ENCODE measurements around the gene FGD6.
"Not testable (repeated sequence)": the region's sequence is repeated elsewhere in the genome, so short reads cannot be mapped to it uniquely, and the experiment has no call there.

FGD6 gene

DNA sequence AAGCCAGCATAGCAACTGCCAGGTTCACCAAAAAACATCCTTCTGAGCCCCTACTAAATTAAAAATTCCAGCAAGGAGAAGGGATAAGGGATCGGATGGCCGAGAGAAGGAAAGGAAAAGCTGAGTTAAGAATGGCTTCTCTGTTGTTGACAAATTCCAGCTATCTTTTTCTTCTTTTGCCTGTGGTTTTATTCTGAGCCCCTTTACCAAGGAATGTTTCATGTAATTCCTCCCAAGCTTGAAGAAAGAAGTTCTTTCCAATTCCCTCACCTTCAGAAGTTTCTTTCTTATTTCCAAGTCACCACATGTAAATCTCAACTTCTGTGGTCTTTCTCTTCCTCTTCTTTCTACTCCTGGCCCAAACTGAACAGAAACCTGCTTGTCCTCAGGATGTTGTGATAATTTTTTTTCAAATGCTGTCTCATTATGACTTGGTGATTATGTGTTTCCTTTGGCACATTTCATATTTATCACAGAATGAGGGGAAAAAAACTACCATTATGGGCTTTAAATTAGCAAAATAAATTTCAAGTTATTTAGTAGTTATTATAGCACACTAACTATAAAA, 40.0 kb downstream of the FGD6 start:
- no peak for DNase-seq

DNA sequence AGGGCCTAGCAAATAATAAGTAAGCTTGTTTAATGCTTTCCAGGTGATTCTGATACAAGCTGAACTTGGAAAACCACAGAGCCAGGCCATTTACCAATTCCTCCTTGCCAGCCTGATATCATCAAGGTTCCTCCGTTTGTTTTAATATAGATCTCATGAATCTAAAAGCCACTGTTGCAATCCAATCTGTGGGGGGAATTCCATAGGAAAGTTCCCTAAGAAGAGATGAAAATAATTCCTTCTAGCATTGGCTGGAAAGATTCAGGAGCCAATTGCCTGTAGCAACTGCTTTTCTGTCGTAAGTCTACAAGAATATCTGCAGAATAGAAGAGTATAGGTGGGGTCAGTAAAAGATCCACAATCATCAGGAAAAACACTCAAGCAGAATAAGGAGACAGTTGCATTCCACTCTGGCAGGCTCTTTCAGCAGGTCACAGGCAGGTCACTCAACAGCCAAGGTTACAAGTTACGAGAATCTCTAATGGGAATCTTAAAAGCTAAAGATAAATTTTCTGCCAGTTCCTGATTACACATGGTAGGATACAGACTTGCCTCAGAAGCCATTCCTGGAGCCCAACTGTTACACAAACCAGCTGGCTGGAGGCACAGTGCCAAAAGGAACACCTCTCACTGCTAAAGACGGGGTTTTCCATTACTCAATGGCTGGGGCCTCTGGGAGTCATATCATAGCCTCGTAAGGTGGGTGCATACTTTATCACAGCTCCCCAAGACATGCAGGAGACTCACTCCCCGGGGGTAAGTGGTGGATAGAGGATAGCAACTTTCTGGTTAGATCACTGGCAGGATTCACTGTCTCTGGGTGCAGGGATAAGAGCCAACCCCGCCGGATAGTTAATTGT, 43.6 kb downstream of the FGD6 start:
- DNase-seq: peak in 2 of 14 donors; percentile 1 to 57

DNA sequence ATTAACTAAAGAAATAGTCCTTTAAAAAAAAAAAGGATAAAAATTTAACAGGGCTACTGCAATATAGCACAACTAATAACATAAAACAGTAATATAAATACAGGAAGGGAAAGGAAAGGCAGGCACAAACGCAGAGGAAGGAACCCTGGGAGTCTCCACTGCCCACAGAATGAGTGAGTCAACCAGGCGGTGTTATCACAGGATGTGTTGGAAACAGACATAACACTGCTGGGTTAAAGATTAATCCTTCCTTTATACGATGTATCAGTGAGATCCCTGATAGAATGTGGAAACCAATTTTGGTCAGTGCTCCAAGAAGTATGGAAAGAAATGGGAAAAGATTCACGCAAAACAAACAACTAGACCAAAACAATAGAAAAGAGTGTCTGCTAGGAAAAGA, 47.9 kb downstream of the FGD6 start:
- DNase-seq: no peak

DNA sequence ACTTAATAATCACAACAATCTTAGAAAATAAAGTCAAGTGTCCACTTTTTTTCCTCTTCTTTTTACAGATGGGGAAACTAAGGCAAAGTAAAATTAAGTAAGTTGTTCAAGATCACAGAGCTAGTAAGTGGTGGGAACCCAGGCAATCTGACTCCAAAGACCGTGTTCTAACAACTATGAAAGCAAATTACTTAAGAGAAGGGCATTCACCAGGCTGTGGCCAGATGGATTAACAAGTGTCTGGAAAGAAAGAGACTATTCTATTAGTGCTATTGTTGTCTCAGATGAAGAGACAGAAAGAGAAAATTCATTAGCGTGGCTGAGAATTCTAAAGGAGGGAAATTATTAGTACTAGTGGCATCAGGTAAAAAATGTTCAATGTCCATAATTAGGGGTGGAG, 48.5 kb downstream of the FGD6 start:
- no peak for DNase-seq

DNA sequence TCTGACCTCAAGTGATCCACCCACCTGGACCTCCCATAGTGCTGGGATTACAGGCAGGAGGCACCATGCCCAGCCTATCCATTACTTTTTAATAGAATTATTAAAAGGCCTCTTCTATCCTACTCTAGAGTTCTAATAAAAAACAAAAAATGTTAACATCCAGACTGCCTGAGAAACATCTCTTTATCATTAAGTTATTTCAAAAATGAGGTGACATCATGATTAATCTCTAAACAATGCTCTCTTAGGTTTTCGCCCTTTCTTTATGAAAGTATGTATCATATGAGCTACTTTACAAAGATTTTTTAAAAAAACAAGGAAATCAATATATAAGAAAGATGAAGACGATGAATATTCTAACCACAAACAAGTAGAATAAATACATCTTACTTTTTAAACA, 52.6 kb downstream of the FGD6 start:
- no peak for DNase-seq

DNA sequence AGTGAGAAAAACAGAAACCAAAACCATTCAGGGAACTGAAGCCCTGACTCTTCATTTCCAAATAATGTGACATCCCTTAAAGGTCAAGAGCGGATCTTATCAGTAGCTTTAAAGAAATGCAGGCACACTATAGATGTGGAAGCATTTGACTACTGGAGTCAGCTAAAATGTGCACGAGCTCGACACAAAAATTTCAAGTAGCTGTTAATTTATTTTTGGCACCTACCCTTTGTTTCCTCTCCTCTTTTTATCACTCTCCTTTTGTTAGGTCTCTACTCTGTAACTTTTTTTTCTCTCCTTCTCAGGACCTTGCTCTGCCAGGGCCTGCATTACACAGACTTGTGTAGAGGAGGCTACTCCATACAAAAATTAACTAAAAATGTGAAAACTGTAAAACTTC, 58.3 kb downstream of the FGD6 start:
- DNase-seq: no peak

DNA sequence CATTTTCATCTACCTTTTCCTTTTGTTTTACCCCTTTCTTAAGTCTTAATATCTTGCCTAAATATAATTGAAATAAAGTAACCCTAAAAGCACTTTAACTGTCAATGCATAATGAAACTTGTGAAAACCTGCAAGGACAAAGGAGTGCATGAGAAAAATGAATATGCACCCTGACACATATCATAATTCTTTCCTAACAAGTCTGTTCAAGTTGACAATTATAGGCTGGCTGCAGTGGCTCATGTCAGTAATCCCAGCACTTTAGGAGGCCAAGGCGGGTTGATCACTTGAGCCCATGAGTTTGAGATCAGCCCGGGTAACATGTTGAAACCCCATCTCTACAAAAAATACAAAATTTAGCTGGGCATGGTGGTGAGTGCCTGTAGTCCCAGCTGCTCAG, 65.4 kb downstream of the FGD6 start:
- no peak for DNase-seq

DNA sequence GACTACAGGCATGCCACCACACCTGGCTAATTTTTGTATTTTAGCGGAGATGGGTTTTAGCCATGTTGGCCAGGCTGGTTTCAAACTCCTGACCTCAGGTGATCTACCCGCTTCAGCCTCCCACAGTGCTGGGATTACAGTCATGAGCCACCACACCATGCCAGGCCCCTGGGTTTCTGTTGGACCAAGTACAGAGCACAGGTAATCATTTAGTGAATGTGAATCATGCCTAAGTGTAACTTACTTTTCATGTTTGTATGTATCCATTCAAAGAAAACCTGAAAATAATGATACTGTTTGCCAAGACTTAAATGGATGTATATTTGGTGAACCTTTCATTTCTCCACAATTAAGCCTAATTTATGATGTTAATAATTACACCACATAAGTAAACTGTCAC, 65.9 kb downstream of the FGD6 start:
- DNase-seq: no peak

DNA sequence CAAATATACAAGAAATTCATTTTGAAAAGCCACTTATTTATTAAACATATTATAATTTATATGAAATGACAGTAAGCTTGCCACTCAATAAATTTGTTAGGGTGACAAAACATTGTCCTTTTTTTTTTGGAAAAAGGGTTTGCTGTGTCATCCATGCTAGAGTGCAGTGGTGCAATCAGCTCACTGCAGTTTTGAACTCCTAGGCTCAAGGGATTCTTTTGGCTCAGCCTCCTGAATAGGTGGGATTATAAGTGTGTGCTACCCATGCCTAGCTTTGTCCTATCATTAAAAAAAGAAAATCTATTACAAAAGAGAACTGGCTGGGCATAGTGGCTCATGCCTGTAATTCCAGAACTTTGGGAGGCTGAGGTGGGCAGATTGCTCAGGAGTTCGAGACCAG, 66.8 kb downstream of the FGD6 start:
- no peak for DNase-seq

DNA sequence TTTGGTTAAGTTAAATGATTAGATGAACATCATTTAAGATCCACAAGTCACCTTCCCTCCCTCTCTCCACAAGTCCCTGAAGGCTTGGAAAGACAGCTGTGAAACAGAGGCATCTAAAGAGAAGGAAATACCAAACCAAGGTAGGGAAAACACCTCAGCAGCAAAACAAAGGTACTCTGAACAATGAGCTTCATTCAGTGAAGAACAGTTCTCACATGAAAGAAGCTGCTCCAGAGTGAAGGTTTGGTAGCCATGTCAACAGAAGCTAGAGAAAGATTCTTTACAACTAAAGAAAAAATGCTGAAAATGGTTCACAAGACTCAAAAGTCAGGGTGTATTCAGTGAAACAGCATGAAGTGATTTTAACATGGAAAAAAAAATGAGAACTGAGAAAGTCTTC, 69.4 kb downstream of the FGD6 start:
- DNase-seq: no peak

DNA sequence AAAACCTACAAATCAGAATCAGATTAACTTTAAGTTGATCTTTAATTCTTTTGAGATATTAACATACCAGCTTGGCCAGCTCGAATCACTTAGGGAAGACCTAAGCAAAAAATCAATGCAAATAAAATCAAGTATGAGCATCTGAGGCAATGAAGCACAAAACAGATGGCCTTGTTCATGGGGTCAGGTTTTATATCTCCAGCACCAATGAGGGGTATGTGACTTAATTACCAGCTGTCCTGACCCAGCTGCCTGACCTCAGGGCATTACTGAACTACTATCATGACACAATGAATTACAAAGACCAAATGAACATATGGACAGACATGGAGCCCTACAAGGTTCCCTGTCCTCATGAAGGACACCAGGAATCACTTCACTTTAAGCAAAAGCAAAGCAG, 70.5 kb downstream of the FGD6 start:
- DNase-seq: no peak

DNA sequence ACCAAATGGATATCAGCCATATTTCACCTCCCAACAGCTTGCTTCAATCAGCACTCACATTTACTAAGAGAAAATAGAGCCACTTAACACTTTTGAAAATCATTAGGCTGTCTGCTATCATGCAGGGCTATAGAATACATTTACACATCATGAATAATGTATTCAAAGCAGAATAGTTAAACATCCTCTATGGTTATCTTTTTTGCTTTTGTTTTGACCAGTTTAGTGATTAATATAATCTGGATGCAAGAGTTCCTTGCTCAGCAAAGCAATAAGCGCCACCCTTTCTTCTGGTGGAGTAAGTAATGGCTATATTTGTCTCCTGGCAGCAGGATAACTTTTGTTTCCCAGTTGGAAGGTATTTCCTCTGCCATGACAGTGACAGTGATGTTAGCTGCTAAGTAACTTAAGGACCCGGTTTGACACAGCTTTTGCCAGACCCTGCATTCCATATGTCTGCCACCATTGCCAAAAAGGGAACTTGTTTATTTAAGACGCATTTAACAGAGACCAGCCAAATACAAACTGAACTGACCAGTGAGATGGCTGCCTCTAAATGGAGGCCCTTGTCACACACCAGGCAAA, 73.6 kb downstream of the FGD6 start:
- DNase-seq: no peak

DNA sequence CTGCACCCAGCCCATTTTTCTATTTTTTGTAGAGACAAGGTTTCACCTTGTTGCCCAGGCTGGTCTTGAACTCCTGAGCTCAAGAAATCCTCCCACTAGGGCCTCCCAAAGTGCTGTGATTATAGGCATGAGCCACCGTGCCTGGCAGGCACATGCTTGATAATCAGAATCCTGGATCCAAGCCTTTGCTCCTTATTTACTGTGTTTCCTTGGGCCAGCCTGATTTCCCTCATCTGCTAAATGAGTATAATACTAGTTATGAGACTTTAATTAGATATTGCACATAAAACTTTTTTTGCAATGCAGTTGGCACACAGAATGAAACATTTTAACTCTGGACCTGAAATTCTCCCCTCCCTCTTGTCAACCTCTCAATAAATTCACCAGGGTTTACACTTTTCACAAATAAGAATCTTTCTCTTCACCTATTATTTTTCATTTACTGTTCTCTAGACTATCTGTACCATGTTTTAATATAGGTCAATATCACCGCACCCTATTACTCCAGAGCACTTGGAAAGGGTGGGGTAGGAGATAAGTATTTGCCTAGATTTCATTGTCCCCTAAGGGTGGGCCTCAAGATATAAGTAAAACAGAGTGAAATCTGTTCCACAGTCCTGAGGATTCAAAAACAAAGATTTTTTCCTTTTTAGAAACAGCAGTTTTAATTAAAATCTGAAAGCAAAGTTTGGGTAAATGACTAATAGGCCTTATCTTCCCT, 74.7 kb downstream of the FGD6 start:
- DNase-seq: no peak

DNA sequence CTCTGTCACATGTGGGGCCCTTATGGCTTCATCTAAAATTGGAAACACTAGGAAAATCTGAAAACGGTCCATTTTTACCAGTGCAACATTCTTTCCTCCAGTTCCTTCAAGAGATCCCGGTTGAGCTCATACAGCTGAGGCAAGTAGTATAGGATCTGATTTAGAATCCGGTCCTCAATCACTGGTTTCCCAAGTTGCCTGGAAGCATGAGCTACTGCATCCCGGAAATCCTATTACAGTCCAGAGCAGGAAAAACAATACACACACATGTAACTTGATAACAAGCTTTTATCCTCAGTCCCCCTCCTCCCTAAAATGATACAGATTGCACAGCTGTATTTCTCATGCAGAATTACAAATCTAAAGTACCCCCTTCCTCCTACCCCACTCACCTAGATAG, 76.0 kb downstream of the FGD6 start:
- no peak for DNase-seq

DNA sequence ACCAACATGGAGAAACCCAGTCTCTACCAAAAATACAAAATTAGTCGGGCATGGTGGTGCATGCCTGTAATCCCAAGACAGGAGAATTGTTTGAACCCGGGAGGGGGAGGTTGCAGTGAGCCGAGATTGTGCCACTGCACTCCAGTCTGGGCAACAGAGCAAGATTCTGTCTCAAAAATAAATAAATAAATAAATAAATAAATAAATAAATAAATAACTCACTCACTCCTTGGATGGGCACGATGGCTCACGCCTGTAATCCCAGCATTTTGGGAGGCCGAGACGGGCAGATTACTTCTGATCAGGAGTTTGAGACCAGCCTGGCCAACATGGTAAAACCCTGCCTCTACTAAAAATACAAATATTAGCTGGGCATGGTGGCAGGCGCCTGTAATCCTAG, 79.2 kb downstream of the FGD6 start:
- not testable (repeated sequence) for DNase-seq

DNA sequence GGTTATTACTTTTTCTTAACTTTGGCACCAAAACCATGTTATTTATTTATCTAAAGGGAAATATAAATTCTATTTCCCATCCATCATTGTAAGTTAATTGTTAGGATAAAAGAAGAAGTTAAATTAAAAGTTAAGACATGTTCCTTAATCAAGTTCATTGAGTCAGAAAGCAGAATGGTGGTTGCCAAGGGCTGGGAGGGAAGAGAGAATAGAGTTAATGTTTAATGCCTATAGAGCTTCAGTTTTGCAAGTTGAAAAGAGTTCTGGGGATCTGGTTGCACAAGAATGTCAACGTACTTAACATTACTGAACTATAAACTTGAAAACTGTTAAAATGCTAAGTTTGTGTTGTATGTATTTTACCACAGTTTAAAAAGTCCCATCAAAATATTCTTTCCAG, 80.7 kb downstream of the FGD6 start:
- no peak for DNase-seq

DNA sequence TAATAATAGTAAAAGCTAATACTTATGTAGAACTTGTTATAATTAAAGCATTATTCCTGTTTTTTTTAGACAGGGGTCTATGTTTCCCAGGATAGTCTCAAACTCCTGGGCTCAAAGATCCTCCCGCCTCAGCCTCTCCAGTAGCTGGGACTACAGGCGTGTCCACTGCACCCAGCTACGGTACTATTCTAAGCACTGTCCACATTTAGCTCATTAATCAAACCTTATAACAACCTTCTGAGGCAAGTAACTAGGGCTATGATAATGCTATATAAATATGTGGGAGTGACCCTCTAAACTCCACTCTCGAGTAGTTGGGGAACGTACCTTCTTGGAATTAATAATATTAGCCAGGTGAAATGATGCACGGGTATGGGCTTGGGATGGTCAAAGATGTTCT, 83.2 kb downstream of the FGD6 start:
- DNase-seq: no peak

DNA sequence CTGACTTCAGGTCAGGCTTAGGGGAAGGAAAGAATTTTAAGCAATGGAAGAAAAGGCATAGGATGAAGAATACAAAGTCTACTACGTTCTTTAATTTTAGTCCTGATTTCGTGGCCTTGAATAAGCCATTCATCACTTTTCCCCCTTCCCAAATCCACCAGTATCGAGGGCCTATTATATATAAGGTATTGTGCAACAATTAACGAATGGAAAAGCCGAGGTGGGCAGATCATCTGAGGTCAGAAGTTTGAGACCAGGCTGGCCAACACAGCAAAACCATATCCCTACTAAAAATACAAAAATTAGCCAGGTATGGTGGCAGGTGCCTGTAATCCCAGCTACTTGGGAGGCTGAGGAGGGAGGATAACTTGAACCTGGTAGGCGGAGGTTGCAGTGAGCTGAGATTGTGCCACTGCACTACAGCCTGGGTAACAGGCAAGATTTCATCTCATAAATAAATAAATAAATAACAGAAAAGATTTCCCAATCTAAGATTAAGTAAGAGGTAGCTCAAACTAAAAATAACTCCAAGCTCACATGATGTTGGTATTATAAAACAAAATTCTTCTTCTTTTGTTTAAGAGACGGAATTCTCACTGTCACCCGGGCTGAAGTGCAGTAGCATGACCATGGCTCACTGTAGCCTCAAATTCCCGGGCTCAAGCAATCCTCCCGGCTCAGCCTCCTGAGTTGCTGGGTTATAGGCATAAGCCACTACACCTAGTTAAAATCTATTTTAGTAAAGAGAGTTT, 85.5 kb downstream of the FGD6 start:
- no peak for DNase-seq

DNA sequence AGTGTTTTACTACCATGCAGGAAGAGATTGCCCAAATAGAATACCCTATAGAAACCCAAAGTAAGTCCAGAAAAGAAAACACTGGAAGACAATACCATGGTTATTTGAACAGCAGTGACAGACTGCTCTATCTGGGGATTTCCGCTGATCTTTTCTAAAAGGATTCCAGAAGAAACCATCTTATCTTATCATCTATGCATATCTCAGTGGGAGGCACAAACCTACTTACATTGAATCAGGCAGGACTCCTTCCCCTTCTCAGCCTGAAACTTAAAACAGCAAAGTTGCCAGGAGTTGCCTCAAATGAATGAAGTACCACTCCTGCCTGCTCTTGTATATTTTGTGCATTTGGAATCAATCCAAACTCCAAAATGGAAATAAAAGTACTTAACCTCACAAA, 87.2 kb downstream of the FGD6 start:
- DNase-seq: no peak

DNA sequence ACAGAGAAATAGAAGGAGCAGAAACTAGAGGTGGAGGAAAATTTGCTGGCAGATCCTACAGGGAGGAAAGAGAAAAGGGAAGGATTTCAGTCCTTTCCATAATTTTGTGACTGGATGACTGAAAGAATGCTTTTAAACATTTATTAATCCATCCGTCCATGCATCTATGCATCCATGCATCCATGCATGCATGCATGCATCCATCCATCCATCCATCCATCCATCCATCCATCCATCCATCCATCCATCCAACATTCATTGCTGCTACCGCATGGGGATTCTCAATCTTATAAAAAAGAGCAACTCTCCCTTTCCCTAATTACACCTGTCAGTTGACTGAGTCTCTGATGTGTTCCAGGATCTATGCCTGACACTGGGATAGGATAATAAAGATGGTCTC, 88.2 kb downstream of the FGD6 start:
- no peak for DNase-seq

DNA sequence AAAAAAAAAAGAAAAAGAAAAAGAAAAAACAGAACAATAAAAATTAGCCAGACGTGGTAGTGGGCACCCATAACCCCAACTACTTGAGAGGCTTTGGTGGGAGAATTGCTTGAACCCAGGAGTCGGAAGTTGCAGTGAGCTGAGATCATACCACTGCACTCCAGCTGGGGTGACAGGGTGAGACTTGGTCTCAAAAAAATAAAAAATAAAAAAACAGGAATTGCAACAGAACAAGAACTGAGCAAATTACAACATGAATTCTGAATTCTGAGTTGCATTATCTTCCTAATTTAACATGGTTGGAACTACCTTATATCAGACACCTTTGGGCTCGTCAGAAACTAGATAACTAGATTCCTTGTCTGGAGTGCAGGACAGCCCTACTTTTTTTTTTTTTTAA, 90.5 kb downstream of the FGD6 start:
- DNase-seq: no peak

DNA sequence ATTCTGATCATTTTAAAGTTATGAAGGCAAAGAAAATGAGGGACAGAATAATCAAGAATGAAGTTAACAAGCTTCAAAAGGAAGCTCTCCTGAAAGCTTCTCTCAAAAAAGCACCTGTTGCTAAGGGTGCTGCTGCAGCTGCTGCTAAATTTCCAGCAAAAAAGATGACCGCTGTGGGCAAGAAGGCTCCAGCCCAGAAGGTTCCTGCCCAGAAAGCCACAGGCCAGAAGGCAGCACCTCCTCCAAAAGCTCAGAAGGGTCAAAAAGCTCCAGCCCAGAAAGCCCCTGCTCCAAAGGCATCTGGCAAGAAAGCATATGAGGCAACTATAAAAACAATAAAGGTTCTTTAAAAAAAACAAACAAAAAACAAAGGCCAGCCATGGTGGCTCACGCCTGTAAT, 91.2 kb downstream of the FGD6 start:
- no peak for DNase-seq

DNA sequence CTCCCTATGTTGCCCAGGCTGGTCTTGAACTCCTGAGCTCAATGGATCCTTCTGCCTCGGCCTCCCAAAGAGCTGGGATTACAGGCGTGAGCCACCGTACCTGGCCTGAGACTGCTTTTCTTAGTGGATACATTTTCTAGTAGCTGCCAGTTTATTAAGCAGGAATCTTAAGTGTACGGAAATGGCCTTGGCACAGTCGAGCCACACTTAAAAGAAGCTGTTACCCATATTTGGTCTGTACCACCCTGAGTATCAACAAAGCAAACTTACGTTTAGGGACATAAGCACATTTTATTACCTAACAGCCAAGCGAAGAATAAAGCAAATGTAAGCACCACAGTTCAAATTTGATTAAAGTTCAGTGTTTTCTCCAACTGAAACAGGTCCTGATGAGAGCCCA, 93.2 kb downstream of the FGD6 start:
- DNase-seq: no peak
